Gastroesophageal sphincter (tissue), 4 donors: ENCODE measurements around the gene TNS3. TPM values are rescaled to one million over a fixed set of nuclear protein-coding genes. Genes with fewer than 3 reads are reported as not detected.
"Not testable (repeated sequence)": the region's sequence is repeated elsewhere in the genome, so short reads cannot be mapped to it uniquely, and the experiment has no call there.

ENCODE experiments used
- ATAC-seq: fragments of 150-250 bp; one replicate; pipeline ENCODE4 v1.9.1; 2016; ENCODE audit warnings: mild to moderate bottlenecking, moderate library complexity
- H3K27ac ChIP-seq, 4 donors: fragments of 200-600 bp; sonication (generic) in 3 of 4; 1 replicate in 3 of 4; 2 replicates in 1 of 4; pipeline ENCODE4 v1.5.1; 2016 to 2019
- H3K27me3 ChIP-seq: fragments of 200-600 bp; sonication (generic); one replicate; pipeline ENCODE4 v1.5.1; 2019
- H3K36me3 ChIP-seq, 2 donors: fragments of 200-600 bp; sonication (generic); one replicate each; pipeline ENCODE4 v1.5.1; 2019; ENCODE audit warnings: control low read depth in 1 of 2
- H3K4me1 ChIP-seq, 3 donors: fragments of 200-600 bp; sonication (generic); 1 replicate in 2 of 3; 2 replicates in 1 of 3; pipeline ENCODE4 v1.5.1; 2016 to 2019; ENCODE audit warnings: control low read depth in 2 of 3
- H3K4me3 ChIP-seq, 2 donors: fragments of 200-600 bp; sonication (generic); one replicate each; pipeline ENCODE4 v1.5.1; 2019; ENCODE audit warnings: mild to moderate bottlenecking in 1 of 2, moderate library complexity in 1 of 2
- H3K9me3 ChIP-seq, 3 donors: fragments of 200-600 bp; sonication (generic); one replicate each; pipeline ENCODE4 v1.5.1; 2017 to 2019; ENCODE audit warnings: control low read depth in 2 of 3
- CTCF ChIP-seq, 4 experiments: fragments of 200-600 bp in 2 of 4; fragments of 450-650 bp in 2 of 4; sonication (generic) in 1 of 4; IDR thresholded peaks; one replicate each; pipeline ENCODE4 v1.5.1; 2017 to 2019; ENCODE audit warnings: antibody characterized with exemption in 4 of 4, mild to moderate bottlenecking in 2 of 4, moderate library complexity in 2 of 4
- EP300 ChIP-seq: sonication (generic); formaldehyde crosslinking; IDR thresholded peaks from one replicate; pipeline ENCODE4 v1.6.1; 2017; ENCODE audit warnings: antibody characterized with exemption, mild to moderate bottlenecking
- POLR2A ChIP-seq, 2 donors: fragments of 450-650 bp; IDR thresholded peaks; one replicate each; pipeline ENCODE4 v1.6.1; 2017; ENCODE audit warnings: antibody characterized with exemption in 2 of 2, mild to moderate bottlenecking in 2 of 2, moderate library complexity in 1 of 2
- POLR2AphosphoS5 ChIP-seq: sonication (generic); formaldehyde crosslinking; IDR thresholded peaks from one replicate; pipeline ENCODE4 v1.6.1; 2017; ENCODE audit warnings: antibody characterized with exemption
- WGBS, 2 donors: methylation state at CpG; one replicate each; pipeline ENCODE4 v1.1.5; 2018; ENCODE audit warnings: low coverage in 1 of 2; 5-methylcytosine and 5-hydroxymethylcytosine counted together
- total RNA-seq, 4 donors: library from RNA; depleted of rRNA; stranded (reverse); fragments of >200 nt; gene quantifications; one replicate each; pipeline ENCODE4 v1.1.0, GENCODE V29; 2016

Gene TNS3
- total RNA-seq, 4 donors from 2014 or later, result 35.0 to 61.3 (median 45.1) TPM

- no peaks in the 10 kb centered on the region for H3K9me3 ChIP-seq
- no peak overlapping the region for H3K4me3 ChIP-seq
- no peaks in the 10 kb centered on the region for H3K27me3 ChIP-seq
- peaks cover 0 to 5% of the 10 kb centered on the region in 2 donors for H3K36me3 ChIP-seq
- peaks cover 0 to 44% (median 0%) of the 10 kb centered on the region in 3 donors for H3K4me1 ChIP-seq
- 65 to 79% methylated on average over 5 to 9 of the region's 14 CpGs for WGBS, 2 donors
- peak in 3 of 4 experiments; percentile 51 to 62 (median 56) for TF ChIP-seq CTCF (IDR thresholded peaks at IDR 0.05)
- TF ChIP-seq EP300, result no peak
- H3K27ac ChIP-seq, result no peak overlapping the region
- no peak for ATAC-seq
Measured at GRCh38 chr7:47444376-47445098, 137.4 kb downstream of the TNS3 start.

GRCh38 chr7:47443049-47443448 lies 138.9 kb downstream of the TNS3 start:
- Histone ChIP-seq H3K9me3 (no peaks in the 10 kb centered on the region), H3K27ac (no peak overlapping the region), H3K4me3 (no peak overlapping the region), H3K4me1 (peaks cover 0 to 44% (median 0%) of the 10 kb centered on the region in 3 donors), H3K27me3 (no peaks in the 10 kb centered on the region), H3K36me3 (peaks cover 0 to 19% of the 10 kb centered on the region in 2 donors)
- no peak for ATAC-seq
- 77 to 86% methylated on average over 4 to 5 of the region's 8 CpGs for WGBS, 2 donors
- TF ChIP-seq CTCF (IDR thresholded peaks at IDR 0.05) (no peak), POLR2AphosphoS5 (no peak), POLR2A (IDR thresholded peaks at IDR 0.05) (no peak), EP300 (no peak)

GRCh38 chr7:47442605-47442865 lies 139.4 kb downstream of the TNS3 start:
- Histone ChIP-seq H3K9me3 (no peaks in the 10 kb centered on the region), H3K27me3 (no peaks in the 10 kb centered on the region), H3K27ac (no peak overlapping the region), H3K36me3 (peaks cover 0 to 21% of the 10 kb centered on the region in 2 donors), H3K4me3 (no peak overlapping the region), H3K4me1 (peaks cover 0 to 44% (median 0%) of the 10 kb centered on the region in 3 donors)
- WGBS, 2 donors, result 88 to 100% methylated on average over 2 of the region's 4 CpGs
- no peak for TF ChIP-seq CTCF (IDR thresholded peaks at IDR 0.05)
- no peak for TF ChIP-seq POLR2A (IDR thresholded peaks at IDR 0.05)
- TF ChIP-seq EP300, result no peak
- no peak for TF ChIP-seq POLR2AphosphoS5
- no peak for ATAC-seq

GRCh38 chr7:47441796-47442604 lies 139.9 kb downstream of the TNS3 start:
- ATAC-seq, result no peak
- 71 to 81% methylated on average over 5 to 9 of the region's 11 CpGs for WGBS, 2 donors

GRCh38 chr7:47441048-47441447 lies 140.9 kb downstream of the TNS3 start:
- Histone ChIP-seq H3K4me1 (peaks cover 0 to 41% (median 0%) of the 10 kb centered on the region in 3 donors), H3K36me3 (peaks cover 0 to 21% of the 10 kb centered on the region in 2 donors)
- H3K9me3 ChIP-seq, H3K27me3 ChIP-seq, H3K4me3 ChIP-seq, H3K27ac ChIP-seq, ATAC-seq: not testable (repeated sequence)
- 86 to 91% methylated on average over 7 to 8 of the region's 8 CpGs for WGBS, 2 donors

More at GRCh38 chr7:47441796-47442604, 139.9 kb downstream of the TNS3 start:
- Histone ChIP-seq H3K36me3 (peaks cover 0 to 21% of the 10 kb centered on the region in 2 donors), H3K9me3 (no peaks in the 10 kb centered on the region), H3K27me3 (no peaks in the 10 kb centered on the region), H3K27ac (no peak overlapping the region), H3K4me1 (peaks cover 0 to 44% (median 0%) of the 10 kb centered on the region in 3 donors), H3K4me3 (no peak overlapping the region)
- TF ChIP-seq POLR2A (IDR thresholded peaks at IDR 0.05), result no peak
- TF ChIP-seq EP300, result no peak
- TF ChIP-seq CTCF (IDR thresholded peaks at IDR 0.05), result no peak
- no peak for TF ChIP-seq POLR2AphosphoS5
